HG03354 (cell line): Measurements from ENCODE around the gene RAD51B.

Source experiments
- ATAC-seq: cut with Tn5 transposase; IDR thresholded peaks from one replicate; pipeline ENCODE4 v1.9.1; 2021; ENCODE audit warnings: mild to moderate bottlenecking; ENCODE audit not compliant: unreplicated experiment, poor library complexity, severe bottlenecking

RAD51B gene

GRCh38 chr14:68678471-68678870, 858.9 kb downstream of the RAD51B start:
- no peak for ATAC-seq

- ATAC-seq, result no peak
These were observed 859.7 kb downstream of the RAD51B start for GRCh38 chr14:68679301-68679700.

- ATAC-seq, result no peak
These were observed 860.3 kb downstream of the RAD51B start for GRCh38 chr14:68679746-68680467.

GRCh38 chr14:68680541-68681051, 861.0 kb downstream of the RAD51B start:
- ATAC-seq, result no peak

DNA sequence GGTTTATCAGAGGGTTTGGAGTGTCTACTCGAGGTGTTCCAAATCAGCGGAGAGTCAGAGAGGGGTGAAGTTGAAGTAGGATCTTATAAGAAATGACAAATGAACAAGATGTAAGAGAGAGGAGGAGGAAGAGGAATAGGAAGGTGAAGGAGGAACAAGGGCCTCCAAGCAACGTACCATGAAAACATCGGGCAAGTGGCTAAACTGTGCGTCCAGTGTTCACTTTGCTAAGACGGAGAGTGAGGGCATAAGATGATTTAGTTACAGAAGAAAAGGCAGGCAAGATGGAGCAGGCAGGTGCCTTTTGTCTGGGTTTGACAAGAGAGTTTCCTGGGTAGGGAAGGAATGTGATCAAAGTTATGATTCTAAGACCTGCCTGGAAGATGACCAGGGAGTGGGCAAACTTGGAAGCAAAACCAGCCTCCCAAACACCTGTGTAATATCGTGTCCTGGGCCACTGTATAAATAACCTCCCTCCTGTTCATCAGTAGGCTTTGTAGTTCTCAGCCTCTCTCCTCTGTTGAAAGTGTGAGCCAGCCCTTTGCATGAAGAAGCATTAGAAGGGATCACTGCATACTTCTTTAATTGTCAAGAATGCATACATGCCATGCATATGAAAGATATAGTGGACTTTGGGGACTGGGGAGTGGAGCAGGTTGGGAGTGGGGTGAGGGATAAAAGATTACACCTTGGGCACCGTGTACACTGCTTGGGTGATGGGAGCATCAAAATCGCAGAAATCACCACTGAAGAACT, 861.9 kb downstream of the RAD51B start:
- no peak for ATAC-seq

- ATAC-seq, result no peak
These were observed 862.9 kb downstream of the RAD51B start for GRCh38 chr14:68682166-68683103.

DNA sequence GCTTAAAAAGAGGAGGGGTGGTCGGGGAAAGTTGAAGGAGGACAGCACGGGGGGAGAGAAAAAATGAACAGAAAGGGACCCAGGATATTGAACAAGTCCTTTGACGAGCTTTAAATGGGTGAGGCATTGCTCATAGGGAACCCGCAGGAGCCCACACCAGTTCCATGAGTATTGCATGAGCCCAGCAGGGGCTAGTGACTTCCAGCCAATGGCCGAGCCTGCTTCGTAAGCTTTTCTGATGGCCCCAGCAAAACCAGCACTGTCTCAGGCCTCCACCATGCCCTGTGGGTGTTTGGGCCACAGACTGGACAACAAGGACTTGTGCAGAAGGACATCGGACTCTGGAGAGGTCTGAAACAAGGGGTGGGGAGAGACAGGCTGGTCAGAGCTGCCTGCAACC, 863.7 kb downstream of the RAD51B start:
- ATAC-seq, result no peak

DNA sequence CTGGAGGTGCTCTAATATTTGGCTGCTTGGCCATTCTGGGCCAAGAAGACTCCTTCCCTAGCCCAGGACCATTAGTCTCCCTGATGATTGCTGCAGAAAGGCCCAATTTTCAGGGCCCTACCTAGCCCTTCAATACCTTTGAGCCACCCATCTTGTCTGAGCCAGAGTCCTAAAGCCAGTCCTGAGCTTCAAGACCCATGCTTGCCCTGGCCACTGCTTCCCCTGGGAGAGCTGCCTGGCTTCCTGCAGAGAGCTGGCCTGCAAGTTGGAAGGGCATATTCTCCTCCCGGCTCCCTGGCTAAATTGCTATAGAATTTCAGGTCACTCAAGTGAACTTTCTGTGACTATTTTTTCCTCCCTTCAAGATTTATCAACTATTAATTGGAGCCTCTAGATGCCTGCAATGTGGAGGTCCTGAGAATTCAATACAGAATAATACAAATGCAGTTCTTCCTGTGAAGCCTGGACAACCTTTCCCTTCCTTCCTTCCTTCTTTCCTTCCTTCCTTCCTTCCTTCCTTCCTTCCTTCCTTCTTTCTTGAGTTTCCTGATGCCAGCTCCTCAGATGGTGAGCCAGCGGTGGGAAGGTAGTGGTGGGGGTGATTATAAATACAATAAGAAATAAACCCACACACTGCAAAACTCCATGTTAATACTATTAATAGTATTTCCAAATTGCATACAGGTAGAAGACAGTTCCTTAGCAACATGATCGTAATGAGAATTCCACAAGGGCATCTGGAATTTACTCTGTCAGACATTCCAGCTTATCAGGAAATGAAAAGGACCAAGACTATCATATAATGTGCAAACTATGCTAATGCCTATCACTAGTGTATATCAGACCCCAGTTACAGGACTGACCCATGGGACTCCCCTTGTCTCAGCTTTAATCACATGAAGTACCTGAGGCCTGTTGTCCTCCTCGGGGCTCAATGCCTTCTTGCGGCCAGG, 865.2 kb downstream of the RAD51B start:
- ATAC-seq, result no peak

GRCh38 chr14:68685419-68686204, 866.0 kb downstream of the RAD51B start:
- peak; percentile 85 for ATAC-seq

DNA sequence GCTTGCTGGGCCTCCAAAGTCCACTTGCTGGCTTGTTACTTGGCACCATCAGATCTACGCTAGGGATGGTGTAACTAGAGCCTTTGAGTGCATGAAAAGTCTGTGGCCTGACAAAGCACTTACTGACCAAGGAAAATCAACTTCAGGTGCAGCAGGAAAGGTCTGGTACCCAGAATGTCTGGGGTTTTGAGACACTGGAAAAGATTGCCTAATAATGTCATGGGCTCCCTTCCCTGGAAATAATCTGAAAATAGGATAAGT, 866.6 kb downstream of the RAD51B start:
- no peak for ATAC-seq

- ATAC-seq, result no peak
These were observed 867.1 kb downstream of the RAD51B start for GRCh38 chr14:68686724-68687123.

GRCh38 chr14:68687746-68688145, 868.2 kb downstream of the RAD51B start:
- ATAC-seq, result no peak

- ATAC-seq, result no peak
These were observed 869.3 kb downstream of the RAD51B start for GRCh38 chr14:68688872-68689371.

DNA sequence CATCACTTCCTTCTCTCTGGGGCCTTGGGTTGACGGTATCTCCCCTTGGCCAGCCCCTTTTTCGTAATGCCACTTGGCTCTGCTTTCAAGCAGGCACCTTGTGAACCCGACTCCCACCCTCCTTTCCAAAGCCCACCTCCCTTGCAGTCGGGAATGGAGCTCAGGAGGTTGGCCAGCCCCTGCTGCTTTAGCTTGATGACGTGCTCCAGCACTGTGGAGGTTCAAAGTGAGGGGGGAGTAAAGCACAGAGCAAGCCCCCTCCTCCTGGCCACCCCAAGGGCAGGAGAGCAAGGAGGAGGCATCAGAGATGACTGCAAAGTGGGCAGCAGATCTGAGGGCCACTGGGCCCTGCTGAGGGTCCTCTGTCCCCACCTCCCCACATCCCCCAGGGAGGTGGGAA, 869.9 kb downstream of the RAD51B start:
- ATAC-seq, result no peak

GRCh38 chr14:68690089-68690958, 870.7 kb downstream of the RAD51B start:
- no peak for ATAC-seq

GRCh38 chr14:68691031-68691791, 871.6 kb downstream of the RAD51B start:
- ATAC-seq, result no peak

DNA sequence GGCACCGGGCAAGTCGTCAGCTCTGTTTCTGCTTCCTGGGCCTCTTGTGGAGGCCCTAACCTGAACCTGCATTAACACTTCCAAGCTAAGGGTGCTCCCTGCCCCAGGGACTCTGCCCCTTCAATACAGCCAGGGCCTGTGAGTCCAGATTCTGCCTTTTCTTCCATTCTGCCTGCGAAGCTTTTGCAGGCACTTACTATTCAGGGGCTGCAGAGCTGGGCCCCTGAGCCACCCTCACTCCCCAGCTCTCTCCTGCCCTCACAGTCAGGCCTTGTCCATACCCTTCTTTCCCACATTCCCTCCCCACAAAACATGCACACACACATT, 872.2 kb downstream of the RAD51B start:
- ATAC-seq, result no peak
